GM12801 (cell line): ENCODE results near the gene DBH.

Experiments
- CTCF ChIP-seq: IDR thresholded peaks from one replicate; pipeline ENCODE4 v1.5.1; 2011; ENCODE audit warnings: control low read depth; ENCODE audit not compliant: insufficient read length; ENCODE audit errors: extremely low read depth

Gene DBH

DNA sequence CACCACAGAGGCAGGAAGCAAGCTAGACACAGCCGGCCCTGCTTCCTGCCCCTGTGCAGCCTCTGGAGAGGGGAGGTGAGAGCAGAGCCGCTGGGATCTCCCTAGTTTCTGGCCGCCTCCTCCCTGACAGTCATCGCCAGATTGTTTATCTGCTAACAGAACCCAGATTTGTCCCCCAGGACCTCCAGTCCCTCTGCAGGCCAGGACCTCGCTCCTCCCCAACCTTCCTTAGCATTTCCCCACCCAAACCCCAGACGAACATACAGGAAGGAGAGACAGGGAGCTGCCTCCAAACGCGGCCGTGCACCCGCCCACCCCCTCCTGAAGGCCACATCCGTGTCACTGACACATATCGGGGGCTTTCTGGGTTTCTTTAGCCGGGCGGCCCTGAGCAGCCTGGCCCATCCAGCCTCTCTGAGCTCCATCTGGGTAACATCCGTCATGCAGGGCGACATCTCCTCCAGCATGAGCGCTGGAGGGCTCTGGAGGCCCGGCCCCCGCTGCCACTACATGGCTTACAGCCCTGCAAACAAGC lies 47.5 kb downstream of the DBH start:
- TF ChIP-seq CTCF, result no peak

DNA sequence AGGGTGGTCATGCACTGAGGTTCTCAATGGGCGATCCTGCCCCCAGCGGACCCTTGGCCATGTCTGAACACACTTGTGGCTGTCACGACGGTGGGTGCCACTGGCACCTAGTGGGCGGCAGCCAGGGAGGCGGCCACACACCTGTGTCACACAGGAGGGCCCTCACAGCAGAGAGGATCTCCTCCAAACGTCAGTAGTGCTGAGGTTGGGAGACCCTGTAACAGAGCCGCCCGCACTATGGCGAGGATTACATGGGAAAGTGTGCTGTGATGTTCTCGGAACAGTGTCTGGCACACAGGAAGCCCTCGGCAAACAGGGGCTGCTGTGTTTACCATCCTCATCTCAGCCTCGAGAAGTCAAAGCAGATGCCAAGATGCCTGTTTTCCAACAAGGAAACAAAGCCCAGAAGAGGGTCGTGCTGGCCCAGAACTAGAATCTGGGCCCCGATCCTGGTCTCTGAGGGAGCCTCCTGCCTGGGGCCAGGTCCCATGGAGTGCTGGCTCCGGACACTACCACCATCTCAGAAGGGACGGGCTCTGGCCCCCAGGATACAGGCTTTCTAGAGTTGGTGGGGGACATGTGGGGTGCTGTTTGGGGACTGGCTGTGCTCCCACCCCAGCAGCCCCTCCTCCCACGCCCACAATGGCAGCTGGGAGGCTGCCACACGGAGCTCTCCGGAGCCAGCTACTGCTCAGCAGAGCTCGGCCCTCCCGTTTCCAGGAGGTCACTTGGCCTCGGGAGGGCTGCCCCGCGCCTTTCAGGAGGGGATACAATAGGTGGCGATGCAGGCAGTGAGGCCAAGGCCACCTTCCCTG lies 48.2 kb downstream of the DBH start:
- no peak for TF ChIP-seq CTCF

DNA sequence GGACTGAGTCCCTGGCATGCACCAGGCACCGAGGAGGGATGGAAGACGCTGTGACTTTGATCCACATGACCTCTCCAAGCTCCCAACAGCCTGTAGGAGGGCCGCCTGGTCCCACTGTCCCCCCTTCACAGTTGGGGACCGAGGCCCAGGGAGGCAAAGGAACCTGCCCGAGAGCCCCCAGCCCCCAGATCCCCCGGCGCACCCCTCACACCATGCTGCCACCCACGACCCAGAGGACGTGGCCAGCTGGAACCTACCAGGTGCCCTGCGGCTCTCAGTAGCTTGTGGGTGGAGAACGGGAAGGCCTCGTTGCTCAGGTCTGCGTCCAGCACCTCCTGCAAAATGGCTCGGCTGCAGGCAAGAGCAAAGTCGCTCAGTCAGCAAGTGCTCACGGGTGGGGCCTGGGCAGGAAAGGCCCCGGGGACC lies 48.8 kb downstream of the DBH start:
- TF ChIP-seq CTCF, result no peak

DNA sequence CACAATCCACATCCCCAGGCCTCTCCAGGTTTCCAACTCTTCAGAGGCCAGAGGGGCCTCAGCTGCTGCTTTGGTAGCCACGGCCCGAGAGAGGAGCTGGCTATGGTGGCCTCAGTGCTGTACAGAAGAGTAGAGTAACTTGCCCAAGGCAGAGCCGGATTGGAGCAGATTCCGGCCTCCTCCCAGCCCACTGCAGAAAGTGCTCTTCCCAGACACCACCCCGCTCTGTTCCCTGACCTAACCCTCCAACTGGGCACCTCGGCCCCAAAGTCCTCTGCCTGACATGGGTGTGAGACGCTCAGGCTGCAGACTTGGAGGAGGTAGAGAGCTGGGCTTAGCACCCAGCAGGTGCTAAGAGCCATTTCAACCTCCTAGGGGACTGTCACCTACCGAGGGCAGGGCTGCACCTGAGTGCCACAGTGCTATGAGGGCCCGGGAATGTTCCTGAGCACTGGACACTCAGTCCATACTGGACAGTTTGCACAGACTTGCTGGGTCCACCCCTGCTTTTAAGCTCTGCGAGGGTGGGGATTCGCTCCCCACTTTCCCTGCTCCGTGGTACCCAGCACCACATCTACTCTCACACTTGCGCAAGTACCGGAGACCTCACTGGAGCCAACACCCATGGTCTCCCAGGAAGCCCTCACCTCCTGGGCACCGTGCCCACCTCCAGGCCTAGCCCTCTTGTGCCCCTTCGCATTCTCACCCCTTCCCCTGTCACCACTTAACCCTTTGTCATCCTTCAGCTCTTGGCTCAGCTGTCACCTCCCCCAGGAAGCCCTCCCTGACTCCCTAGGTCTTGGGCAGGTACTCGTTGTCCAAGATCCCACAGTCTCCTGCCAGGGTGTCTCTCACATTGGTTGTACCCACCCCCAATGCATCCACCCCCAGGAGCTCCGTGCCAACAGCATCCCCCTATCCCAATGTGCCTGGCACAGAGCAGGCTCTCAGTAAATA lies 49.8 kb downstream of the DBH start:
- TF ChIP-seq CTCF, result no peak

- TF ChIP-seq CTCF, result no peak
Observed at GRCh38 chr9:133686642-133687575, 50.7 kb downstream of the DBH start.

DNA sequence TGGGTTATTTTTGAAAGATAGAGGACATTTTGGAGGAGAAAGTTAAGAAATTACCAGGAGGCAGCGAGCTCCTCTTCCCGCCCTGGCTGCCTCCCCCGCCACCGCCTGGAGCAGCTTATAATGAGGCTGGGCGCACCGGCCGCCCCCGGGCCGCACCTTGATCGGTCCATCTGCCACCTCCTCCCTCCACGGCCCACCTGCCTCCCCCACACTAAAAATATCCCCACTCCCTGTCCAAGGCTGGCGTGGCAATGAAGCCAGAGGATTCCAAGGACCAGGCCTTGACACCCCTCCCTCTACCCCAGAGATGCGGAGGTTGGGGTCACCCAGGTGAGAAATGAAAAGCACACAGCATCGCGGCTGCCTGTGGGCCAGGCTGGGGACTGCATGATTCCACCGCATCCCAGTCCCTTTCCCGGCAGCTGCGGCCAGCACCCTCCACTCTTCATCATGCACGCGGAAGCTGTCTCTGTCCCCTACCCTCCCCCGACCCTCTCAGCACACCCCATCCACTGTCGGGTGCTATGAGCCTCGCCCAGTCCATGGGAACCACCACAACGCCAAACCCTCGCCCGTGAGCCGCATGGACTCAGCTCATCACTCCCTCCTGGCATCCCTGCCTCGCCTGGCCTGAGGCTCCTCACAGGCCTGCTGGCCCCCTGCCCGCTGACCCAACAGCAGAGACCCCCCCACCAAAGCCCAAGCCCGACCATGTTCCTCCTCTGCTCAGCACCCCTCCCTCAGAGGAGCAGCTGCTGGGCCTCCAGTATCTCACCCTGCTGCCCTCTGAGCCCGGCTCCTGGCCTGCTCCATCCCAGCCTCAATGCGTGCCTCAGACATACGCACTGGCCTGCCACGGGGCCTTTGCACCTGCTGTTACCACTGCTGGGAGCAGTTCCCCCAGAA lies 51.9 kb downstream of the DBH start:
- TF ChIP-seq CTCF, result no peak
